K562 (cell line): ENCODE data around the gene EN2. TPM values are rescaled to one million over a fixed set of nuclear protein-coding genes. Genes with fewer than 3 reads are reported as not detected.

Experiments used
- ATAC-seq: fragments of 200-7000 bp; cut with Tn5 transposase; 3 replicates; pipeline ENCODE4 v1.9.1; 2020; ENCODE audit warnings: moderate library complexity
- BruUV-seq: library from RNA; stranded (reverse); fragments of 400-500 nt; replicated peaks from 2 replicates; lab custom pipeline; 2021; lab: Mats Ljungman, UMichigan
- CTCF ChIA-PET: fragments of 300-600 bp; formaldehyde crosslinking; extraction: SDS; loops from one replicate; lab custom pipeline; 2021; ENCODE audit warnings: low intra/inter-chr PET ratio; lab: Yijun Ruan, JAX
- POLR2A ChIA-PET: fragments of 300-600, 350-650 bp; sonication (Branson Sonifier 250); formaldehyde crosslinking; extraction: SDS; loops from one replicate; lab custom pipeline; 2021; ENCODE audit warnings: antibody characterized with exemption, inconsistent platforms; lab: Yijun Ruan, JAX
- DNase-seq, 4 experiments: peaks; one replicate each; pipeline versions ENCODE4 v3.0.0 to v3.0.0-alpha.2; 2011 to 2018; ENCODE audit warnings: low spot score in 3 of 4, mixed read lengths in 3 of 4; ENCODE audit errors: extremely low read depth in 1 of 4
- FAIRE-seq: peaks from 2 replicates; lab custom pipeline; 2011; peaks lifted over from hg19 to GRCh38; lab: Jason Lieb, UNC
- H2AFZ ChIP-seq: 2 replicates; pipeline ENCODE4 v1.6.0; 2011; ENCODE audit warnings: low read depth, low read length, control low read depth, inconsistent platforms
- H3K27ac ChIP-seq: fragments of 200-600 bp; 3 replicates; pipeline ENCODE4 v1.8.0; 2011; ENCODE audit warnings: low read depth, mild to moderate bottlenecking, control low read depth, inconsistent platforms, low read length, moderate library complexity, mixed read lengths; ENCODE audit errors: extremely low read depth
- H3K27me3 ChIP-seq, 2 experiments: fragments of 300-600 bp in 1 of 2; 2 replicates in 1 of 2; 3 replicates in 1 of 2; pipeline versions ENCODE4 v1.6.0 to v1.8.0; 2011; ENCODE audit warnings: inconsistent platforms in 2 of 2, low read length in 2 of 2, mild to moderate bottlenecking in 1 of 2, mixed read lengths in 1 of 2, moderate library complexity in 1 of 2; ENCODE audit not compliant: control insufficient read depth in 2 of 2, insufficient read depth in 2 of 2
- H3K36me3 ChIP-seq: fragments of 300-600 bp; 3 replicates; pipeline ENCODE4 v1.8.0; 2011; ENCODE audit warnings: mild to moderate bottlenecking, low read length, inconsistent platforms; ENCODE audit not compliant: control insufficient read depth, insufficient read depth
- H3K4me1 ChIP-seq, 2 experiments: fragments of 200-600 bp in 1 of 2; replicated peaks in 1 of 2; 2 replicates in 1 of 2; 3 replicates in 1 of 2; pipeline versions ENCODE4 v1.5.1 to v1.8.0; 2011; ENCODE audit warnings: inconsistent platforms in 2 of 2, low read length in 2 of 2, mild to moderate bottlenecking in 1 of 2, mixed read lengths in 1 of 2, moderate library complexity in 1 of 2; ENCODE audit not compliant: control insufficient read depth in 2 of 2, insufficient read depth in 2 of 2
- H3K4me2 ChIP-seq: 2 replicates; pipeline ENCODE4 v1.6.1; 2011; ENCODE audit warnings: low read length, control low read depth, inconsistent platforms, mixed read lengths; ENCODE audit not compliant: insufficient read depth
- H3K4me3 ChIP-seq: fragments of 200-600 bp; sonication (generic), shearing (Covaris generic); 2 replicates; pipeline ENCODE4 v1.5.1; 2016; ENCODE audit warnings: control low read depth, inconsistent platforms
- H3K79me2 ChIP-seq: fragments of 200-600 bp; 3 replicates; pipeline ENCODE4 v1.8.0; 2011; ENCODE audit warnings: low read length, inconsistent platforms; ENCODE audit not compliant: control insufficient read depth, insufficient read depth
- H3K9ac ChIP-seq, 2 experiments: 2 replicates each; pipeline versions ENCODE4 v1.6.0 to v1.6.1; 2011; ENCODE audit warnings: low read depth in 2 of 2, low read length in 2 of 2, control low read depth in 1 of 2, inconsistent platforms in 1 of 2, mild to moderate bottlenecking in 1 of 2, mixed read lengths in 1 of 2; ENCODE audit not compliant: insufficient read depth in 1 of 2
- H3K9me1 ChIP-seq: one replicate; pipeline ENCODE4 v1.6.0; 2011; ENCODE audit warnings: inconsistent platforms, mild to moderate bottlenecking, low read length, moderate library complexity; ENCODE audit not compliant: control insufficient read depth, insufficient read depth
- H3K9me3 ChIP-seq: replicated peaks from 2 replicates; pipeline ENCODE4 v1.5.1; 2011; ENCODE audit warnings: low read depth, low read length, inconsistent platforms; ENCODE audit not compliant: control insufficient read depth, insufficient read depth
- H4K20me1 ChIP-seq: replicated peaks from 2 replicates; pipeline ENCODE4 v1.6.1; 2011; ENCODE audit warnings: low read length, inconsistent platforms, mixed read lengths; ENCODE audit not compliant: control insufficient read depth, insufficient read depth
- CREM ChIP-seq: IDR thresholded peaks from 2 replicates; pipeline ENCODE4 v1.6.1; 2014; ENCODE audit warnings: antibody characterized with exemption, low read depth
- MCM5 ChIP-seq: fragments of 450-650 bp; IDR thresholded peaks from 2 replicates; pipeline ENCODE4 v1.6.1; 2016; ENCODE audit warnings: low read depth
- MTA3 ChIP-seq: fragments of 450-650 bp; formaldehyde crosslinking; IDR thresholded peaks from 2 replicates; pipeline ENCODE4 v1.6.1; 2017; ENCODE audit warnings: mild to moderate bottlenecking, borderline replicate concordance
- NFXL1 ChIP-seq: fragments of 450-650 bp; formaldehyde crosslinking; IDR thresholded peaks from 2 replicates; pipeline ENCODE4 v1.4.0; 2021; ENCODE audit warnings: mild to moderate bottlenecking
- SMAD3 ChIP-seq: fragments of 450-650 bp; formaldehyde crosslinking; conservative IDR thresholded peaks from 2 replicates; pipeline ENCODE4 v1.4.0; 2020; ENCODE audit warnings: mild to moderate bottlenecking
- ZKSCAN1 ChIP-seq: fragments of 150-350 bp; IDR thresholded peaks from 2 replicates; pipeline ENCODE4 v1.6.1; 2016; ENCODE audit warnings: low read depth, low read length
- WGBS: fragments of 100-300 bp; shearing (Covaris generic); methylation state at CpG from one replicate; pipeline ENCODE4 v1.1.6; 2016; ENCODE audit warnings: low coverage, mixed read lengths; ENCODE audit not compliant: insufficient coverage; ENCODE audit errors: missing lambda C conversion rate; 5-methylcytosine and 5-hydroxymethylcytosine counted together
- in situ Hi-C: fragments of 300-500 bp; cut with MboI; formaldehyde crosslinking; loops from 4 replicates; pipeline ENCODE4 v1.15.0; 2018; ENCODE audit warnings: inconsistent platforms, mixed read lengths
- intact Hi-C: fragments of 100-400 bp; cut with micrococcal nuclease; formaldehyde crosslinking; loops from 2 replicates; pipeline ENCODE4 v1.14.2; 2022
- polyA plus RNA-seq, 8 experiments: library from polyadenylated mRNA; depleted of rRNA in 4 of 8; stranded (reverse) in 5 of 8; unstranded in 3 of 8; fragments of >200 nt; fragmentation: Nextera tagmentation in 2 of 8; fragmentation: Illumina TruSeq in 1 of 8; extraction: Ambion mirVana in 2 of 8; extraction: Trizol in 1 of 8; gene quantifications; 2 replicates each; pipeline versions ENCODE4 v1.2.1 to v1.2.3, GENCODE V29; 2011 to 2014; ENCODE audit warnings: inconsistent platforms in 1 of 8, missing spikeins in 1 of 8
- total RNA-seq, 7 experiments: library from RNA; depleted of rRNA in 6 of 7; stranded (reverse); fragments of >200 nt in 6 of 7; fragmentation: Illumina TruSeq in 2 of 7; extraction: Trizol in 2 of 7; gene quantifications; 2 replicates each; pipeline versions ENCODE4 v1.2.1 to v1.2.3, GENCODE V29; 2011 to 2021; ENCODE audit warnings: low replicate concordance in 1 of 7
- TF ChIP-seq, protein P1 (sequence below): sonication (generic); formaldehyde crosslinking; IDR thresholded peaks from 2 replicates; pipeline ENCODE4 v1.8.0; 2022; ENCODE audit warnings: missing genetic modification reagents, mild to moderate bottlenecking, borderline replicate concordance
- TF ChIP-seq, protein P2 (sequence below), 2 experiments: fragments of 450-650 bp in 1 of 2; sonication (generic) in 1 of 2; formaldehyde crosslinking in 1 of 2; IDR thresholded peaks; 2 replicates each; pipeline versions ENCODE4 v1.7.1 to v1.9.0; 2016 to 2022; ENCODE audit warnings: inconsistent platforms in 1 of 2, mild to moderate bottlenecking in 1 of 2, missing genetic modification reagents in 1 of 2
- TF ChIP-seq, protein P3 (sequence below): fragments of 250-450 bp; sonication (Bioruptor Pico); IDR thresholded peaks from 2 replicates; pipeline ENCODE4 v1.9.0; 2021; ENCODE audit warnings: mild to moderate bottlenecking, inconsistent platforms

The EN2 gene
- total and polyA plus RNA-seq, 9 of the 15 experiments (the other 6 are each of a cell fraction or from before 2014, with no cell fraction given) = 0.04 TPM; not detected in 7

DNA sequence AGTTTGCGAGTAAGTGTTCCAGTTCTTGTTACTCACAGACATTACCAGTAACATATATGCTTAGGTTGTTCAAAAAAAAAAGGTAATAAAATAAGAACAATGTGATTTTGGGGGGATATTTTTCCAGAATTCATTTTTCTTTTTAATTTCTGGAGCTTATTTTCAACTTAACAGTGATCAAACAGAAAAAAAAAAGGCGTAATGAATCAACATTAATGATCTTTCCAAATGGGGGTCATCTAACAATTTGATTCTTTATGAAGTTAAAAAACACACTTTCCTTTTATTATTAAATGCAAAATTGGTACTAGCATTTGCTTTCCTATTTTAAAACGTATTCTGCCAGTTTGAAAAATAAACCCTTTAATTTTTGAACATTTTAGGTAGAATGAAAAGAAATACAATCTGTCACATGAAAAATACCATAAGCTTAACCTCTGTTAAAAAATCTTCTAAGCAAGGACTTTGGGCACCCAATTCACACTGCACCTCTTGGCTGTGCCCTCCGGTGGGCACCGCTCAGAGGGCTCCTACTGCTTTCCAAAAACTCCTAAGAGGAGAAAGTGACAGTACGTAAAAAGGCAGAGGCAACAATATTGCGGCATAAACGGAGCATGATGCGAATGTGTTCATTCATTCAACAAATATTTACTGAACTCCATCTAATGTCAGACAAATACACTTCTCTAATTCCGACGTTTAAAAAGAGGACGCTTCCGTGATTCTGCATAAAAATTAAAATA is 55.8 kb downstream of the EN2 start:
- ATAC-seq (no peak), DNase-seq (no peak), FAIRE-seq (no peak)
- Histone ChIP-seq H3K79me2 (no peaks in the 10 kb centered on the region), H4K20me1 (peaks cover 7% of the 10 kb centered on the region; the same call in 1 of the 2 replicates), H3K4me2 (no peak overlapping the region), H3K4me3 (no peak overlapping the region), H2AFZ (no peak overlapping the region), H3K9me3 (no peaks in the 10 kb centered on the region), H3K4me1 (peaks cover 0 to 7% of the 10 kb centered on the region in 2 experiments; a peak in 1 of 5 replicates), H3K36me3 (no peaks in the 10 kb centered on the region), H3K27me3 (peaks cover 56 to 71% of the 10 kb centered on the region in 2 experiments), H3K9me1 (no peaks in the 10 kb centered on the region), H3K27ac (no peak overlapping the region), H3K9ac (no peak overlapping the region)
- WGBS = under 1% methylated on average over 13 of the region's 13 CpGs
- ChIA-PET CTCF (no interaction called here), POLR2A (interaction anchor here (0.7 kb wide), 1 partner anchor 7 kb away, joined by 3 read pairs; no protein-coding TSS in a partner anchor)
- intact Hi-C loops (no loop called here), in situ Hi-C loops (no loop called here)
- BruUV-seq = no TSS peak
- TF ChIP-seq MTA3 (no peak), MCM5 (no peak), SMAD3 (no peak), ZKSCAN1 (no peak), CREM (no peak), NFXL1 (no peak)
- TF ChIP-seq, protein P1, sequence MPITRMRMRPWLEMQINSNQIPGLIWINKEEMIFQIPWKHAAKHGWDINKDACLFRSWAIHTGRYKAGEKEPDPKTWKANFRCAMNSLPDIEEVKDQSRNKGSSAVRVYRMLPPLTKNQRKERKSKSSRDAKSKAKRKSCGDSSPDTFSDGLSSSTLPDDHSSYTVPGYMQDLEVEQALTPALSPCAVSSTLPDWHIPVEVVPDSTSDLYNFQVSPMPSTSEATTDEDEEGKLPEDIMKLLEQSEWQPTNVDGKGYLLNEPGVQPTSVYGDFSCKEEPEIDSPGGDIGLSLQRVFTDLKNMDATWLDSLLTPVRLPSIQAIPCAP (CRISPR knock-in tag) = no peak
- TF ChIP-seq, protein P2, sequence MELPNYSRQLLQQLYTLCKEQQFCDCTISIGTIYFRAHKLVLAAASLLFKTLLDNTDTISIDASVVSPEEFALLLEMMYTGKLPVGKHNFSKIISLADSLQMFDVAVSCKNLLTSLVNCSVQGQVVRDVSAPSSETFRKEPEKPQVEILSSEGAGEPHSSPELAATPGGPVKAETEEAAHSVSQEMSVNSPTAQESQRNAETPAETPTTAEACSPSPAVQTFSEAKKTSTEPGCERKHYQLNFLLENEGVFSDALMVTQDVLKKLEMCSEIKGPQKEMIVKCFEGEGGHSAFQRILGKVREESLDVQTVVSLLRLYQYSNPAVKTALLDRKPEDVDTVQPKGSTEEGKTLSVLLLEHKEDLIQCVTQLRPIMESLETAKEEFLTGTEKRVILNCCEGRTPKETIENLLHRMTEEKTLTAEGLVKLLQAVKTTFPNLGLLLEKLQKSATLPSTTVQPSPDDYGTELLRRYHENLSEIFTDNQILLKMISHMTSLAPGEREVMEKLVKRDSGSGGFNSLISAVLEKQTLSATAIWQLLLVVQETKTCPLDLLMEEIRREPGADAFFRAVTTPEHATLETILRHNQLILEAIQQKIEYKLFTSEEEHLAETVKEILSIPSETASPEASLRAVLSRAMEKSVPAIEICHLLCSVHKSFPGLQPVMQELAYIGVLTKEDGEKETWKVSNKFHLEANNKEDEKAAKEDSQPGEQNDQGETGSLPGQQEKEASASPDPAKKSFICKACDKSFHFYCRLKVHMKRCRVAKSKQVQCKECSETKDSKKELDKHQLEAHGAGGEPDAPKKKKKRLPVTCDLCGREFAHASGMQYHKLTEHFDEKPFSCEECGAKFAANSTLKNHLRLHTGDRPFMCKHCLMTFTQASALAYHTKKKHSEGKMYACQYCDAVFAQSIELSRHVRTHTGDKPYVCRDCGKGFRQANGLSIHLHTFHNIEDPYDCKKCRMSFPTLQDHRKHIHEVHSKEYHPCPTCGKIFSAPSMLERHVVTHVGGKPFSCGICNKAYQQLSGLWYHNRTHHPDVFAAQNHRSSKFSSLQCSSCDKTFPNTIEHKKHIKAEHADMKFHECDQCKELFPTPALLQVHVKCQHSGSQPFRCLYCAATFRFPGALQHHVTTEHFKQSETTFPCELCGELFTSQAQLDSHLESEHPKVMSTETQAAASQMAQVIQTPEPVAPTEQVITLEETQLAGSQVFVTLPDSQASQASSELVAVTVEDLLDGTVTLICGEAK (IDR thresholded peaks at IDR 0.05) = no peak
- TF ChIP-seq, protein P2 (CRISPR knock-in tag; IDR thresholded peaks at IDR 0.05) = no peak
- TF ChIP-seq, protein P3, sequence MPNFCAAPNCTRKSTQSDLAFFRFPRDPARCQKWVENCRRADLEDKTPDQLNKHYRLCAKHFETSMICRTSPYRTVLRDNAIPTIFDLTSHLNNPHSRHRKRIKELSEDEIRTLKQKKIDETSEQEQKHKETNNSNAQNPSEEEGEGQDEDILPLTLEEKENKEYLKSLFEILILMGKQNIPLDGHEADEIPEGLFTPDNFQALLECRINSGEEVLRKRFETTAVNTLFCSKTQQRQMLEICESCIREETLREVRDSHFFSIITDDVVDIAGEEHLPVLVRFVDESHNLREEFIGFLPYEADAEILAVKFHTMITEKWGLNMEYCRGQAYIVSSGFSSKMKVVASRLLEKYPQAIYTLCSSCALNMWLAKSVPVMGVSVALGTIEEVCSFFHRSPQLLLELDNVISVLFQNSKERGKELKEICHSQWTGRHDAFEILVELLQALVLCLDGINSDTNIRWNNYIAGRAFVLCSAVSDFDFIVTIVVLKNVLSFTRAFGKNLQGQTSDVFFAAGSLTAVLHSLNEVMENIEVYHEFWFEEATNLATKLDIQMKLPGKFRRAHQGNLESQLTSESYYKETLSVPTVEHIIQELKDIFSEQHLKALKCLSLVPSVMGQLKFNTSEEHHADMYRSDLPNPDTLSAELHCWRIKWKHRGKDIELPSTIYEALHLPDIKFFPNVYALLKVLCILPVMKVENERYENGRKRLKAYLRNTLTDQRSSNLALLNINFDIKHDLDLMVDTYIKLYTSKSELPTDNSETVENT = no peak
